ENCODE data around the gene DDRGK1. TPM values are rescaled to one million over a fixed set of nuclear protein-coding genes. Genes with fewer than 3 reads are reported as not detected.

Gene DDRGK1
- total and polyA plus RNA-seq, 2 of the 4 experiments (the other 2 are of a cell fraction) = 12.2 to 29.6 TPM

DNA sequence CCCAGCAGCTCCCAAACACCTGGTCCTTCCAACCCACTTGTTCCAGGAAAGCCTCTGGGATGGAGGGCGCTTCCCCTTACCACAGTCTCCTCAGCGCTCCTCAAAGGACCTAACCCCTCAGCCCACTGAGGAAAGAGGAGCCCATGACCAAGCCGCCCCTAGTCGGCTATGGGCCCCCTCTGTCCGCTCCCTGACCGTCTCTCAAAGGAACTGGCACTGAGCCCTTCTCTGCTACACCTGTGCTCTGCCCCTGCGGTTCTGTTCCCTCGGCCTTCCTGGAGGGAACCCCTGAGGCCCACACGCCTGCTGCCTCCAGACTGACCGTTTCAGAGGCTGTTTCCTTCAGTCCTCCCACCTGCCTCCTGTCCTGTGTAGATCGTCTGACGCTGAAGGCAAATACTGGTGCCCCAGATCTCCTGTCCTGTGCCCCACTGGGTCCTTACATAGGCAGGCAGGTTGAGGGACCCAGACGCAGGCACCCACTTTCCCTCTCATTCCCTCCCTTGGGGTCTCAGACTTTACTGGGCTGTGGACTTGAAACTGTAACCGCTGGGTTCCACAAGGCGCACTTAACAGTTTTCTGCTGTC is 36.4 kb upstream of the DDRGK1 start:
- peaks cover 4% of the 10 kb centered on the region; the same call in 1 of the 2 replicates for H4K20me1 ChIP-seq (ENCODE audit: insufficient read depth, low read length)
- H3K4me2 ChIP-seq (ENCODE audit: low read depth, low read length) = no peak overlapping the region
- peaks cover 28% of the 10 kb centered on the region for H3K27me3 ChIP-seq (ENCODE audit: control insufficient read depth, insufficient read depth, low read length)
- H2BK20ac ChIP-seq (ENCODE audit: low read depth, low read length) = no peak overlapping the region
- no peaks in the 10 kb centered on the region for H3K9me1 ChIP-seq (ENCODE audit: insufficient read depth, low read length)
- no peak overlapping the region for H2AK5ac ChIP-seq (ENCODE audit: low read depth, low read length)
- H3K56ac ChIP-seq (ENCODE audit: extremely low read depth, insufficient read depth, low read length) = no peak overlapping the region
- no peak overlapping the region for H2AFZ ChIP-seq (replicated peaks; ENCODE audit: low read length, poor library complexity)
- no TSS peak for BruUV-seq (replicated peaks)
- no peak overlapping the region for H3K14ac ChIP-seq (replicated peaks; ENCODE audit: low read depth, low read length)
- H3K9ac ChIP-seq (ENCODE audit: low read depth, low read length) = no peak overlapping the region
- ATAC-seq (ENCODE audit: low read depth) = no peak
- H3K79me1 ChIP-seq (ENCODE audit: low read depth in 1 of 2, low read length in 2 of 2) = no peaks in the 10 kb centered on the region
- no peaks in the 10 kb centered on the region; the same call in 1 of the 2 replicates for H3K4me1 ChIP-seq (ENCODE audit: control insufficient read depth, insufficient read depth, low read length)
- in situ Hi-C loops (cut with MboI; ENCODE audit: low sequenced_read_pairs) = no loop called here
- H3K9me3 ChIP-seq (ENCODE audit: control insufficient read depth, insufficient read depth, low read length) = no peaks in the 10 kb centered on the region
- H2BK120ac ChIP-seq (ENCODE audit: low read depth, low read length) = no peak overlapping the region
- no peak for DNase-seq
- 82% methylated on average over 6 of the region's 15 CpGs; no CpG with 5 or more reads in 1 of the 2 experiments for WGBS, 2 experiments (ENCODE audit: extremely low coverage in 2 of 2, insufficient read length in 1 of 2)
- H3K4ac ChIP-seq (ENCODE audit: low read depth, low read length) = no peak overlapping the region; the same call in 1 of the 2 replicates
- H3K18ac ChIP-seq (ENCODE audit: low read depth, low read length) = no peak overlapping the region
- no peak overlapping the region for H4K91ac ChIP-seq (ENCODE audit: insufficient read depth, low read depth, low read length)
- TF ChIP-seq MAZ (IDR thresholded peaks at IDR 0.05; ENCODE audit: borderline replicate concordance, low read depth, low read length) = no peak
- TF ChIP-seq FOS (IDR thresholded peaks at IDR 0.05; ENCODE audit: low read depth, low read length) = no peak
- no peak for TF ChIP-seq ELK1 (IDR thresholded peaks at IDR 0.05; ENCODE audit: borderline replicate concordance, low read depth, low read length)
- TF ChIP-seq RAD21 (IDR thresholded peaks at IDR 0.05; ENCODE audit: low read length) = no peak
- TF ChIP-seq MXI1 (IDR thresholded peaks at IDR 0.05; ENCODE audit: borderline replicate concordance, low read depth, low read length) = no peak
- no peak for TF ChIP-seq CEBPB (IDR thresholded peaks at IDR 0.05; ENCODE audit: low read depth, low read length)
- no peak for TF ChIP-seq RCOR1 (IDR thresholded peaks at IDR 0.05; ENCODE audit: insufficient replicate concordance, low read length)
- no peak for TF ChIP-seq POLR2A (IDR thresholded peaks at IDR 0.05; ENCODE audit: low read depth, low read length)
- TF ChIP-seq CHD1 (IDR thresholded peaks at IDR 0.05; ENCODE audit: low read depth, low read length) = no peak
- TF ChIP-seq NFE2L2 (IDR thresholded peaks at IDR 0.05; ENCODE audit: low read depth, low read length) = no peak
- no peak for TF ChIP-seq BHLHE40 (IDR thresholded peaks at IDR 0.05; ENCODE audit: low read depth, low read length)
- no peak for TF ChIP-seq MAFK (IDR thresholded peaks at IDR 0.05; ENCODE audit: low read depth, low read length)
- no peak for TF ChIP-seq RFX5 (IDR thresholded peaks at IDR 0.05; ENCODE audit: low read depth, low read length)
- no peak for TF ChIP-seq CTCF (conservative IDR thresholded peaks at IDR 0.05; ENCODE audit: low read depth, low read length)
- TF ChIP-seq USF2 (IDR thresholded peaks at IDR 0.05; ENCODE audit: low read depth, low read length) = no peak
- no peak for TF ChIP-seq SMC3 (IDR thresholded peaks at IDR 0.05; ENCODE audit: low read depth, low read length)
- no peak overlapping the region for H2AK9ac ChIP-seq (replicated peaks; ENCODE audit: low read depth, low read length, poor library complexity)
- no peak overlapping the region for H2BK5ac ChIP-seq (ENCODE audit: low read depth, low read length, poor library complexity, severe bottlenecking)
- no peak overlapping the region for H3K27ac ChIP-seq (ENCODE audit: insufficient read depth, low read length)
- no peak overlapping the region for H4K5ac ChIP-seq (ENCODE audit: low read depth, low read length)
- no peak overlapping the region for H4K8ac ChIP-seq (ENCODE audit: low read depth in 2 of 2, low read length in 2 of 2)
- ChIA-PET POLR2A (ENCODE audit: unreplicated experiment) (no interaction called here), CTCF (no interaction called here)
- H3K36me3 ChIP-seq (ENCODE audit: control insufficient read depth, insufficient read depth, low read length) = no peaks in the 10 kb centered on the region
- no peak overlapping the region for H3K23ac ChIP-seq (ENCODE audit: low read depth, low read length)
- intact Hi-C loops (cut with micrococcal nuclease) = no loop called here
- H3K4me3 ChIP-seq (ENCODE audit: insufficient read depth, low read depth, low read length) = no peak overlapping the region; the same call in 1 of the 2 replicates
- H2BK15ac ChIP-seq (ENCODE audit: low read depth, low read length) = no peak overlapping the region
- dilution Hi-C loops (cut with HindIII; ENCODE audit: low sequenced_read_pairs, unreplicated experiment) = no loop called here

Measured in IMR-90 (cell line).